A549 (cell line): Measurements from ENCODE around the gene OXNAD1. TPM values are rescaled to one million over a fixed set of nuclear protein-coding genes. Genes with fewer than 3 reads are reported as not detected.

Source experiments
- ATAC-seq, 2 experiments: fragments of 200-7000 bp in 1 of 2; fragments of >200 bp in 1 of 2; cut with Nextera tagmentation in 1 of 2; cut with Tn5 transposase in 1 of 2; 3 replicates each; pipeline versions ENCODE4 v1.8.0 to v1.9.1; 2018 to 2020; ENCODE audit warnings: mild to moderate bottlenecking in 1 of 2, moderate library complexity in 1 of 2
- CTCF ChIA-PET: fragments of 300-600 bp; sonication (Branson Sonifier 250); formaldehyde crosslinking; extraction: SDS; loops from one replicate; lab custom pipeline; 2021; ENCODE audit warnings: antibody characterized with exemption, inconsistent platforms; lab: Yijun Ruan, JAX
- POLR2A ChIA-PET: fragments of 350-600 bp; formaldehyde crosslinking; extraction: SDS; loops from one replicate; lab custom pipeline; 2021; ENCODE audit warnings: antibody characterized with exemption, inconsistent platforms; lab: Yijun Ruan, JAX
- DNase-seq, 2 experiments: peaks; one replicate each; pipeline versions ENCODE4 v3.0.0 to v3.0.0-alpha.2; 2011 to 2016; ENCODE audit warnings: low read depth in 1 of 2, low spot score in 1 of 2
- FAIRE-seq: peaks from 2 replicates; lab custom pipeline; 2011; peaks lifted over from hg19 to GRCh38; lab: Jason Lieb, UNC
- H3K27ac ChIP-seq, 2 experiments: fragments of >200 bp; sonication (Bioruptor Twin); formaldehyde crosslinking; 3 replicates each; pipeline ENCODE4 v1.5.1; 2016 to 2017
- H3K4me1 ChIP-seq: fragments of >200 bp; sonication (Bioruptor Twin); formaldehyde crosslinking; 3 replicates; pipeline ENCODE4 v1.6.1; 2016
- H3K4me2 ChIP-seq: fragments of >200 bp; sonication (Bioruptor Twin); formaldehyde crosslinking; 3 replicates; pipeline ENCODE4 v1.6.1; 2016
- H3K4me3 ChIP-seq: fragments of >200 bp; sonication (Bioruptor Twin); formaldehyde crosslinking; 3 replicates; pipeline ENCODE4 v1.5.1; 2016
- H3K9me3 ChIP-seq: fragments of >200 bp; sonication (Bioruptor Twin); formaldehyde crosslinking; 3 replicates; pipeline ENCODE4 v1.6.1; 2016
- BHLHE40 ChIP-seq: IDR thresholded peaks from 2 replicates; pipeline ENCODE4 v1.6.1; 2012; ENCODE audit warnings: low read depth, low read length, inconsistent platforms
- CBX2 ChIP-seq: fragments of 200-600 bp; sonication (generic); IDR thresholded peaks from 2 replicates; pipeline ENCODE4 v1.6.1; 2016; ENCODE audit warnings: low read depth, mild to moderate bottlenecking, borderline replicate concordance
- CBX8 ChIP-seq: fragments of 200-600 bp; sonication (generic); IDR thresholded peaks from 2 replicates; pipeline ENCODE4 v1.6.1; 2016
- CEBPB ChIP-seq, 2 experiments: fragments of >200 bp in 1 of 2; sonication (Bioruptor Twin) in 1 of 2; formaldehyde crosslinking in 1 of 2; IDR thresholded peaks; 2 replicates each; pipeline ENCODE4 v1.6.1; 2012 to 2016
- CHD2 ChIP-seq: fragments of 150-350 bp; IDR thresholded peaks from 2 replicates; pipeline ENCODE4 v1.6.1; 2014; ENCODE audit warnings: low read length; ENCODE audit not compliant: partially characterized antibody
- E2F6 ChIP-seq: IDR thresholded peaks from 2 replicates; pipeline ENCODE4 v1.6.1; 2012; ENCODE audit warnings: low read depth, borderline replicate concordance
- EHF ChIP-seq: fragments of 250-450 bp; sonication (Bioruptor Pico); IDR thresholded peaks from 2 replicates; pipeline ENCODE4 v1.5.0; 2020; ENCODE audit warnings: mild to moderate bottlenecking
- EHMT2 ChIP-seq: fragments of 200-600 bp; sonication (generic); IDR thresholded peaks from 2 replicates; pipeline ENCODE4 v1.6.1; 2016; ENCODE audit warnings: antibody characterized with exemption, low read depth, mild to moderate bottlenecking, moderate library complexity
- FOSB ChIP-seq: fragments of 250-450 bp; sonication (Bioruptor Pico); IDR thresholded peaks from 2 replicates; pipeline ENCODE4 v1.5.0; 2020; ENCODE audit warnings: mild to moderate bottlenecking, moderate library complexity
- GATA3 ChIP-seq: IDR thresholded peaks from 2 replicates; pipeline ENCODE4 v1.6.1; 2012; ENCODE audit warnings: borderline replicate concordance
- JUN ChIP-seq, 2 experiments: fragments of >200 bp; sonication (Bioruptor Twin); formaldehyde crosslinking; IDR thresholded peaks; 2 replicates in 1 of 2; 3 replicates in 1 of 2; pipeline ENCODE4 v1.6.1; 2016 to 2017
- JUNB ChIP-seq: fragments of >200 bp; sonication (Bioruptor Twin); formaldehyde crosslinking; IDR thresholded peaks from 2 replicates; pipeline ENCODE4 v1.6.1; 2016
- MAFK ChIP-seq: fragments of 450-650 bp; IDR thresholded peaks from 2 replicates; pipeline ENCODE4 v1.6.1; 2014; ENCODE audit not compliant: partially characterized antibody
- MAZ ChIP-seq: fragments of 150-350 bp; IDR thresholded peaks from 2 replicates; pipeline ENCODE4 v1.6.1; 2014; ENCODE audit warnings: antibody characterized with exemption, low read depth, low read length, borderline replicate concordance
- NPAS2 ChIP-seq: fragments of 250-450 bp; sonication (Bioruptor Pico); IDR thresholded peaks from 2 replicates; pipeline ENCODE4 v1.8.0; 2022; ENCODE audit warnings: mild to moderate bottlenecking, moderate library complexity, borderline replicate concordance
- PBX3 ChIP-seq: IDR thresholded peaks from 2 replicates; pipeline ENCODE4 v1.6.1; 2012
- POLR2AphosphoS2 ChIP-seq: conservative IDR thresholded peaks from 2 replicates; pipeline ENCODE4 v1.6.1; 2012; ENCODE audit warnings: low read length, improper control_type of control experiment, inconsistent platforms
- ZC3H11A ChIP-seq: fragments of 450-650 bp; IDR thresholded peaks from 2 replicates; pipeline ENCODE4 v1.6.1; 2014; ENCODE audit warnings: antibody characterized with exemption, mild to moderate bottlenecking
- ZFP36 ChIP-seq: fragments of 450-650 bp; IDR thresholded peaks from 2 replicates; pipeline ENCODE4 v1.6.1; 2014; ENCODE audit warnings: borderline replicate concordance; ENCODE audit not compliant: partially characterized antibody
- ZSCAN20 ChIP-seq: fragments of 250-450 bp; sonication (Bioruptor Pico); IDR thresholded peaks from 2 replicates; pipeline ENCODE4 v1.8.0; 2022; ENCODE audit warnings: mild to moderate bottlenecking, moderate library complexity
- WGBS: methylation state at CpG from one replicate; pipeline ENCODE4 v1.1.6; 2017; ENCODE audit errors: missing lambda C conversion rate; 5-methylcytosine and 5-hydroxymethylcytosine counted together
- polyA plus RNA-seq, 4 experiments: library from polyadenylated mRNA; depleted of rRNA in 3 of 4; stranded (reverse); fragments of >200 nt; fragmentation: RNase III in 1 of 4; extraction: RNeasy Plus Mini Kit Qiagen cat#74134 plus additional on column Dnase treatment in 1 of 4; gene quantifications; 2 replicates in 3 of 4; 3 replicates in 1 of 4; pipeline ENCODE4 v1.2.3, GENCODE V29; 2011 to 2017
- TF ChIP-seq, protein P1 (sequence below): fragments of 200-600 bp; sonication (generic); IDR thresholded peaks from 2 replicates; pipeline ENCODE4 v1.6.1; 2016; ENCODE audit warnings: antibody characterized with exemption, mild to moderate bottlenecking, moderate library complexity

OXNAD1 gene
- polyA plus RNA-seq, 2 of the 4 experiments (the other 2 are of a cell fraction), result 8.8 to 25.9 TPM

DNA sequence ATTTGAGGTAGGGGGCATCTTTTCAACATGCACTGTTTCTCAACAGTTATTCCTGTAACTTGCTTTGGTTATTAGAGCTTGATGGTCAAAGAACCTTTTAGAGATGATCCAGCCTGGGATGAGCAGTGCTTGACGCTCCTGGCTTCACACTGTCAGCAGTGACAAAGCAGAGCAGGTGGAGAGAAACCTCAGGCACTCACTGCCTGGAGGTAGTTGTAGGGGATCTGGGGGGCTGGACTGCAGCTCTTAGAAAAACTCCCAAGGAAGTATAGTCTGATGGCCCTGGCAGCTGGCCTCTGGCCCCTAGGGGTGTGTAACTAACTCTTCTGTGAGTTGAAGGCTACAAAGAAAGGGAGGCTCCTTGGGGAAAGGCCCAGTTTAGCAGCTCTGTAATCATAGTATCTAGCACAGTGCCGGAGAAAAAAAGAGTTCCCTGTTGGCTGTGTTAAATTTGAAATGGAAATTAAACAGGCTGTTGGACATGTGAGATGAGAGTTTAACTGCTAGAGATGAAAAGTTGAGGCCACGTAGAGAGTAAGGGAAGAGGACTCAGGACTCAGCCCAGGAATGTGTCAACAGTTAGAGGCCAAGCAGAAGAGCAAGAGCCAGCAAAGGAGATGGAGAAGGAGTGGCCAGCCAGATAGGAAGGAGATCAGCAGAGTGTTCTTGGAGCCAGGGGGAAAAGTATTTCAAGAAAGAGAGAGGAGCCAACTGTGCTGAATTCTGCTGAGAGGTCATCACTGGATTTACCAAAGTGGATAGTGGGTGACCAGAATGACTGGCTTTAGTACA, 14.2 kb downstream of the OXNAD1 start:
- TF ChIP-seq CBX2 (no peak), GATA3 (no peak), JUN (IDR thresholded peaks at IDR 0.05) (no peak)
- Histone ChIP-seq H3K4me2 (no peak overlapping the region), H3K4me1 (no peaks in the 10 kb centered on the region), H3K4me3 (no peak overlapping the region), H3K27ac (no peak overlapping the region), H3K9me3 (no peaks in the 10 kb centered on the region)
- DNase-seq (no peak), FAIRE-seq (no peak), ATAC-seq (no peak)
- WGBS, result 89% methylated on average over 3 of the region's 3 CpGs
- ChIA-PET POLR2A (no interaction called here), CTCF (interaction anchor here (0.5 to 1.8 kb wide), 6 partner anchors 10 to 393 kb away, joined by 3 to 7 read pairs (median 4); no protein-coding TSS in a partner anchor)

DNA sequence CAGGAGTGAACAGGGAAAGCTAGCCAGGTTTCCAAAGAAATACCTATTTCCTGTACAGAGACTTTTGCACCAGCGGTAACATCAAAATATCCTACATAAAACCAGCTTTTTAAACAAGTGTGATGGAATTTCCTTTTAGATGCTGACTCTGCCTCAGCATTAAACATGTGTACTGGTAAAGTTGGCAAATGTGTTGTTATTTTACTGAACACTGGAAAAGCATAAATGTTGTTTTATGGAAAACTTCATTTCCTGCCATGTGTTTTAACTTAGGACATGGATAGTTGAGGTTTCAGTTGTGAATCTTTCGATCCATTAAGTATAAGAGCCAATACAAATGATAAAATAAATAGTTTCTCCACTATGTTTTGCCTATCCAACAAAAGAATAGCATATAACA, 15.7 kb downstream of the OXNAD1 start:
- 92% methylated on average over 2 of the region's 2 CpGs for WGBS
- CTCF ChIA-PET, result interaction anchor here (1.8 to 2.6 kb wide), 2 partner anchors 10 to 12 kb away, joined by 6 to 8 read pairs; no protein-coding TSS in a partner anchor
- no peak overlapping the region for H3K27ac ChIP-seq
- FAIRE-seq (no peak), DNase-seq (no peak), ATAC-seq (no peak)
- no peak for TF ChIP-seq EHMT2
- no peak for TF ChIP-seq ZSCAN20 (CRISPR knock-in tag)
- no peak for TF ChIP-seq NPAS2 (CRISPR knock-in tag)
- no peak for TF ChIP-seq BHLHE40
- no peak for TF ChIP-seq ZC3H11A
- no peak for TF ChIP-seq MAFK
- no peak for TF ChIP-seq MAZ
- no peak for TF ChIP-seq JUNB
- TF ChIP-seq CEBPB (IDR thresholded peaks at IDR 0.05), result no peak
- TF ChIP-seq POLR2AphosphoS2, result no peak
- TF ChIP-seq CHD2, result no peak
- TF ChIP-seq CBX8, result no peak
- TF ChIP-seq, protein P1, sequence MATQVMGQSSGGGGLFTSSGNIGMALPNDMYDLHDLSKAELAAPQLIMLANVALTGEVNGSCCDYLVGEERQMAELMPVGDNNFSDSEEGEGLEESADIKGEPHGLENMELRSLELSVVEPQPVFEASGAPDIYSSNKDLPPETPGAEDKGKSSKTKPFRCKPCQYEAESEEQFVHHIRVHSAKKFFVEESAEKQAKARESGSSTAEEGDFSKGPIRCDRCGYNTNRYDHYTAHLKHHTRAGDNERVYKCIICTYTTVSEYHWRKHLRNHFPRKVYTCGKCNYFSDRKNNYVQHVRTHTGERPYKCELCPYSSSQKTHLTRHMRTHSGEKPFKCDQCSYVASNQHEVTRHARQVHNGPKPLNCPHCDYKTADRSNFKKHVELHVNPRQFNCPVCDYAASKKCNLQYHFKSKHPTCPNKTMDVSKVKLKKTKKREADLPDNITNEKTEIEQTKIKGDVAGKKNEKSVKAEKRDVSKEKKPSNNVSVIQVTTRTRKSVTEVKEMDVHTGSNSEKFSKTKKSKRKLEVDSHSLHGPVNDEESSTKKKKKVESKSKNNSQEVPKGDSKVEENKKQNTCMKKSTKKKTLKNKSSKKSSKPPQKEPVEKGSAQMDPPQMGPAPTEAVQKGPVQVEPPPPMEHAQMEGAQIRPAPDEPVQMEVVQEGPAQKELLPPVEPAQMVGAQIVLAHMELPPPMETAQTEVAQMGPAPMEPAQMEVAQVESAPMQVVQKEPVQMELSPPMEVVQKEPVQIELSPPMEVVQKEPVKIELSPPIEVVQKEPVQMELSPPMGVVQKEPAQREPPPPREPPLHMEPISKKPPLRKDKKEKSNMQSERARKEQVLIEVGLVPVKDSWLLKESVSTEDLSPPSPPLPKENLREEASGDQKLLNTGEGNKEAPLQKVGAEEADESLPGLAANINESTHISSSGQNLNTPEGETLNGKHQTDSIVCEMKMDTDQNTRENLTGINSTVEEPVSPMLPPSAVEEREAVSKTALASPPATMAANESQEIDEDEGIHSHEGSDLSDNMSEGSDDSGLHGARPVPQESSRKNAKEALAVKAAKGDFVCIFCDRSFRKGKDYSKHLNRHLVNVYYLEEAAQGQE, result no peak
- no peak for TF ChIP-seq FOSB (CRISPR knock-in tag)
- no peak for TF ChIP-seq ZFP36
- no peak for TF ChIP-seq EHF (CRISPR knock-in tag)
- no peak for TF ChIP-seq PBX3
- TF ChIP-seq E2F6, result no peak
- no peak overlapping the region for H3K4me2 ChIP-seq
- no peaks in the 10 kb centered on the region for H3K4me1 ChIP-seq
- no peak overlapping the region for H3K4me3 ChIP-seq
- POLR2A ChIA-PET, result no interaction called here
- no peaks in the 10 kb centered on the region for H3K9me3 ChIP-seq
